Thymus (tissue), 11 donors: ENCODE data around the gene TAF6. TPM values are rescaled to one million over a fixed set of nuclear protein-coding genes. Genes with fewer than 3 reads are reported as not detected.

Experiments
- DNase-seq, 9 donors: peaks; one replicate each; pipeline ENCODE4 v3.0.0-alpha.2; 2013; ENCODE audit warnings: low spot score in 9 of 9, low read depth in 6 of 9, missing footprints in 1 of 9
- H3K27ac ChIP-seq, 2 donors: one replicate each; pipeline ENCODE4 v1.5.1; 2013; ENCODE audit warnings: control low read depth in 1 of 2, low read depth in 1 of 2, low read length in 1 of 2, mild to moderate bottlenecking in 1 of 2, moderate library complexity in 1 of 2
- H3K27me3 ChIP-seq, 2 donors: one replicate each; pipeline ENCODE4 v1.5.1; 2013; ENCODE audit warnings: low read length in 1 of 2; ENCODE audit not compliant: control insufficient read depth in 2 of 2, insufficient read depth in 1 of 2
- H3K36me3 ChIP-seq, 2 donors: one replicate each; pipeline ENCODE4 v1.5.1; 2013; ENCODE audit warnings: low read length in 1 of 2, mild to moderate bottlenecking in 1 of 2, moderate library complexity in 1 of 2; ENCODE audit not compliant: control insufficient read depth in 2 of 2, insufficient read depth in 2 of 2
- H3K4me1 ChIP-seq, 2 donors: one replicate each; pipeline ENCODE4 v1.5.1; 2013; ENCODE audit warnings: low read length in 2 of 2; ENCODE audit not compliant: control insufficient read depth in 2 of 2, insufficient read depth in 2 of 2
- H3K4me3 ChIP-seq, 2 donors: one replicate each; pipeline ENCODE4 v1.5.1; 2013; ENCODE audit warnings: low read length in 2 of 2, control low read depth in 1 of 2, mild to moderate bottlenecking in 1 of 2
- H3K9me3 ChIP-seq, 2 donors: one replicate each; pipeline ENCODE4 v1.5.1; 2013; ENCODE audit warnings: low read length in 1 of 2, mild to moderate bottlenecking in 1 of 2; ENCODE audit not compliant: control insufficient read depth in 2 of 2, insufficient read depth in 1 of 2
- WGBS: extraction: QIAGEN DNeasy Blood & Tissue Kit; methylation state at CpG from one replicate; pipeline ENCODE4 v1.1.7; 2013; 5-methylcytosine and 5-hydroxymethylcytosine counted together
- polyA plus RNA-seq: library from polyadenylated mRNA; stranded (reverse); fragments of 200-250 nt; gene quantifications from one replicate; pipeline ENCODE4 v1.2.3, GENCODE V29; 2013
- total RNA-seq: library from RNA; stranded (reverse); fragments of 120-200 nt; gene quantifications from one replicate; pipeline ENCODE4 v1.2.4, GENCODE V29; 2013
- donor health status: healthy.

Gene TAF6
- total and polyA plus RNA-seq, 2 donors: 10.2 to 25.7 TPM

- Histone ChIP-seq H3K27ac (no peak overlapping the region), H3K9me3 (no peaks in the 10 kb centered on the region), H3K27me3 (no peaks in the 10 kb centered on the region), H3K36me3 (peaks cover 30 to 50% of the 10 kb centered on the region in 2 donors), H3K4me3 (no peak overlapping the region), H3K4me1 (no peaks in the 10 kb centered on the region)
- 98% methylated on average over 5 of the region's 5 CpGs for WGBS
- no peak for DNase-seq
Measured at GRCh38 chr7:100059251-100059739, 59.9 kb downstream of the TAF6 start.

Other genes with a start within 250 kb of the TAF6 start
- gene OR2AE1, start 242.3 kb downstream of the TAF6 start, total RNA-seq: not detected
- gene OR2AE1, start 242.3 kb downstream of the TAF6 start, polyA plus RNA-seq: 0.07 TPM
- gene TRIM4, start 199.8 kb downstream of the TAF6 start, total RNA-seq: 21.6 TPM
- gene TRIM4, start 199.8 kb downstream of the TAF6 start, polyA plus RNA-seq: 22.6 TPM
- 0.14 TPM for gene GJC3, start 189.7 kb downstream of the TAF6 start, total RNA-seq
- 0.11 TPM for gene GJC3, start 189.7 kb downstream of the TAF6 start, polyA plus RNA-seq
- 0.76 TPM for gene AZGP1, start 143.3 kb downstream of the TAF6 start, total RNA-seq
- gene AZGP1, start 143.3 kb downstream of the TAF6 start, polyA plus RNA-seq: 4.7 TPM
- gene ZKSCAN1, start 103.8 kb downstream of the TAF6 start, total RNA-seq: 61.4 TPM
- gene ZKSCAN1, start 103.8 kb downstream of the TAF6 start, polyA plus RNA-seq: 17.8 TPM
- gene ZSCAN21, start 69.6 kb downstream of the TAF6 start, total RNA-seq: 10.8 TPM
- gene ZSCAN21, start 69.6 kb downstream of the TAF6 start, polyA plus RNA-seq: 8.3 TPM
- 25.9 TPM for gene ZNF3, start 37.6 kb downstream of the TAF6 start, total RNA-seq
- gene ZNF3, start 37.6 kb downstream of the TAF6 start, polyA plus RNA-seq: 20.1 TPM
- gene COPS6, start 30.4 kb downstream of the TAF6 start, total RNA-seq: 49.1 TPM
- gene COPS6, start 30.4 kb downstream of the TAF6 start, polyA plus RNA-seq: 81.1 TPM
- 231 TPM for gene MCM7, start 18.0 kb downstream of the TAF6 start, total RNA-seq
- gene MCM7, start 18.0 kb downstream of the TAF6 start, polyA plus RNA-seq: 111 TPM
- 12.7 TPM for gene AP4M1, start 17.7 kb downstream of the TAF6 start, total RNA-seq
- 14.2 TPM for gene AP4M1, start 17.7 kb downstream of the TAF6 start, polyA plus RNA-seq
- gene CNPY4, start 276 bp upstream of the TAF6 start, total RNA-seq: 27.9 TPM
- 19.0 TPM for gene CNPY4, start 276 bp upstream of the TAF6 start, polyA plus RNA-seq
- gene MBLAC1, start 7.6 kb upstream of the TAF6 start, total RNA-seq: 3.1 TPM
- gene MBLAC1, start 7.6 kb upstream of the TAF6 start, polyA plus RNA-seq: 2.0 TPM
- 142 TPM for gene LAMTOR4, start 29.6 kb upstream of the TAF6 start, total RNA-seq
- 448 TPM for gene LAMTOR4, start 29.6 kb upstream of the TAF6 start, polyA plus RNA-seq
- 19.8 TPM for gene TRAPPC14, start 39.4 kb upstream of the TAF6 start, total RNA-seq
- 46.9 TPM for gene TRAPPC14, start 39.4 kb upstream of the TAF6 start, polyA plus RNA-seq
- gene GAL3ST4, start 49.3 kb upstream of the TAF6 start, total RNA-seq: 11.9 TPM
- gene GAL3ST4, start 49.3 kb upstream of the TAF6 start, polyA plus RNA-seq: 12.8 TPM
- gene GPC2, start 58.0 kb upstream of the TAF6 start, total RNA-seq: 11.2 TPM
- gene GPC2, start 58.0 kb upstream of the TAF6 start, polyA plus RNA-seq: 8.5 TPM
- gene STAG3, start 58.6 kb upstream of the TAF6 start, total RNA-seq: 59.1 TPM
- gene STAG3, start 58.6 kb upstream of the TAF6 start, polyA plus RNA-seq: 36.0 TPM
- 52.3 TPM for gene PVRIG, start 100.6 kb upstream of the TAF6 start, total RNA-seq
- gene PVRIG, start 100.6 kb upstream of the TAF6 start, polyA plus RNA-seq: 30.7 TPM
- gene SPDYE3, start 188.3 kb upstream of the TAF6 start, total RNA-seq: not detected
- 0.27 TPM for gene SPDYE3, start 188.3 kb upstream of the TAF6 start, polyA plus RNA-seq
- 19.5 TPM for gene PILRB, start 238.8 kb upstream of the TAF6 start, total RNA-seq
- gene PILRB, start 238.8 kb upstream of the TAF6 start, polyA plus RNA-seq: 128 TPM